Spleen (tissue), 7 donors: Measurements from ENCODE around the gene PKMYT1.

Experiments used
- POLR2A ChIP-seq, 3 donors: fragments of 450-650 bp; IDR thresholded peaks; one replicate each; pipeline ENCODE4 v1.5.1; 2017; ENCODE audit warnings: antibody characterized with exemption in 3 of 3, mild to moderate bottlenecking in 1 of 3
- TF ChIP-seq, protein P1 (sequence below), 11 experiments: fragments of 200-600 bp in 7 of 11; fragments of 450-650 bp in 4 of 11; sonication (generic) in 4 of 11; IDR thresholded peaks in 8 of 11; conservative IDR thresholded peaks in 3 of 11; 1 replicate in 7 of 11; 2 replicates in 4 of 11; pipeline versions ENCODE4 v1.4.0 to v1.8.0; 2016 to 2021; ENCODE audit warnings: antibody characterized with exemption in 11 of 11, inconsistent platforms in 4 of 11, mild to moderate bottlenecking in 1 of 11
- donor health status: DM: no; HTN: no; CAD: no; lungs with moderate emphysema.
- donor health status: DM: no; HTN: no; CAD: no.
- donor health status: DM: no; HTN: no; CAD: no.

DNA sequence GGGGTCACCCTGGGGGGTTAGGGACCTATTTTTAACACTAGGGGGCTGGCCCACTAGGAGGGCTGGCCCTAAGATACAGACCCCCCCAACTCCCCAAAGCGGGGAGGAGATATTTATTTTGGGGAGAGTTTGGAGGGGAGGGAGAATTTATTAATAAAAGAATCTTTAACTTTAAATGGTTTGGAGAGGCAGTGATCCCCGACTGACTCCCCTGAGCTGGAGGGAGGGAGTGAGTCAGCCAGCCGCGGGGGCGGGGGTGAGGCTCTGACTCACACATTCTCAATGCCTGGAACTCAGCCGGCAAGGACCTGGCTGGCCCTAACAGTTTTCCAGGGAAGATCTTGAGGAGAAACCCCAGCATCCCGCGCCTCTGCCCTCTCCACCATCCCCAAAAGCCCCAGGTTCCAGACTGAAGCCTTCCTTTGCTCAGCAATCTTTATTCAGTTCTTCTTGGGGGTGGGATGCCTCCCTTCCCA is 42.0 kb upstream of the PKMYT1 start:
- no peak for TF ChIP-seq POLR2A (IDR thresholded peaks at IDR 0.05)
- TF ChIP-seq, protein P1, sequence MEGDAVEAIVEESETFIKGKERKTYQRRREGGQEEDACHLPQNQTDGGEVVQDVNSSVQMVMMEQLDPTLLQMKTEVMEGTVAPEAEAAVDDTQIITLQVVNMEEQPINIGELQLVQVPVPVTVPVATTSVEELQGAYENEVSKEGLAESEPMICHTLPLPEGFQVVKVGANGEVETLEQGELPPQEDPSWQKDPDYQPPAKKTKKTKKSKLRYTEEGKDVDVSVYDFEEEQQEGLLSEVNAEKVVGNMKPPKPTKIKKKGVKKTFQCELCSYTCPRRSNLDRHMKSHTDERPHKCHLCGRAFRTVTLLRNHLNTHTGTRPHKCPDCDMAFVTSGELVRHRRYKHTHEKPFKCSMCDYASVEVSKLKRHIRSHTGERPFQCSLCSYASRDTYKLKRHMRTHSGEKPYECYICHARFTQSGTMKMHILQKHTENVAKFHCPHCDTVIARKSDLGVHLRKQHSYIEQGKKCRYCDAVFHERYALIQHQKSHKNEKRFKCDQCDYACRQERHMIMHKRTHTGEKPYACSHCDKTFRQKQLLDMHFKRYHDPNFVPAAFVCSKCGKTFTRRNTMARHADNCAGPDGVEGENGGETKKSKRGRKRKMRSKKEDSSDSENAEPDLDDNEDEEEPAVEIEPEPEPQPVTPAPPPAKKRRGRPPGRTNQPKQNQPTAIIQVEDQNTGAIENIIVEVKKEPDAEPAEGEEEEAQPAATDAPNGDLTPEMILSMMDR (IDR thresholded peaks at IDR 0.05 in 8 of 11, conservative IDR thresholded peaks at IDR 0.05 in 3 of 11): no peak
